ENCODE results near the gene PTPRJ. TPM values are rescaled to one million over a fixed set of nuclear protein-coding genes. Genes with fewer than 3 reads are reported as not detected.
"Not testable (repeated sequence)": the region's sequence is repeated elsewhere in the genome, so short reads cannot be mapped to it uniquely, and the experiment has no call there.

The PTPRJ gene
- total and polyA plus RNA-seq, 4 donors = 2.0 to 20.1 (median 8.5) TPM

GRCh38 chr11:48138222-48138621 lies 157.9 kb downstream of the PTPRJ start:
- Histone ChIP-seq H3K27ac (ENCODE audit: low read depth in 1 of 2, low read length in 2 of 2) (no peak overlapping the region), H3K4me3 (ENCODE audit: low read length in 2 of 2) (no peak overlapping the region), H3K9me3 (ENCODE audit: control insufficient read depth, low read length) (no peaks in the 10 kb centered on the region), H3K36me3 (ENCODE audit: control insufficient read depth in 1 of 2, insufficient read depth in 2 of 2, low read length in 1 of 2) (peaks cover 0 to 2% of the 10 kb centered on the region in 2 donors), H3K4me1 (ENCODE audit: control insufficient read depth in 1 of 2, insufficient read depth in 2 of 2, low read length in 2 of 2) (no peaks in the 10 kb centered on the region), H3K27me3 (ENCODE audit: control insufficient read depth in 1 of 2, insufficient read depth in 2 of 2, low read length in 1 of 2) (no peaks in the 10 kb centered on the region)
- intact Hi-C loops (cut with DNase I) = no loop called here
- no peak for DNase-seq
- ATAC-seq (ENCODE audit: low FRiP score) = no peak

GRCh38 chr11:48139896-48140295 lies 159.5 kb downstream of the PTPRJ start:
- H3K9me3 ChIP-seq (ENCODE audit: control insufficient read depth, low read length); H3K4me3 ChIP-seq (ENCODE audit: low read length in 2 of 2); H3K27ac ChIP-seq (ENCODE audit: low read depth in 1 of 2, low read length in 2 of 2); intact Hi-C loops (cut with DNase I); H3K4me1 ChIP-seq (ENCODE audit: control insufficient read depth in 1 of 2, insufficient read depth in 2 of 2, low read length in 2 of 2); ATAC-seq (ENCODE audit: low FRiP score); H3K27me3 ChIP-seq (ENCODE audit: control insufficient read depth in 1 of 2, insufficient read depth in 2 of 2, low read length in 1 of 2); H3K36me3 ChIP-seq (ENCODE audit: control insufficient read depth in 1 of 2, insufficient read depth in 2 of 2, low read length in 1 of 2); DNase-seq: not testable (repeated sequence)
- 92 to 93% methylated on average over 3 of the region's 3 CpGs for WGBS, 2 donors

- no peak for ATAC-seq (ENCODE audit: low FRiP score)
- intact Hi-C loops (cut with DNase I) = no loop called here
- Histone ChIP-seq H3K27me3 (ENCODE audit: control insufficient read depth in 1 of 2, insufficient read depth in 2 of 2, low read length in 1 of 2) (no peaks in the 10 kb centered on the region), H3K9me3 (ENCODE audit: control insufficient read depth, low read length) (no peaks in the 10 kb centered on the region), H3K36me3 (ENCODE audit: control insufficient read depth in 1 of 2, insufficient read depth in 2 of 2, low read length in 1 of 2) (peaks cover 0 to 6% of the 10 kb centered on the region in 2 donors), H3K4me1 (ENCODE audit: control insufficient read depth in 1 of 2, insufficient read depth in 2 of 2, low read length in 2 of 2) (no peaks in the 10 kb centered on the region), H3K27ac (ENCODE audit: low read depth in 1 of 2, low read length in 2 of 2) (no peak overlapping the region), H3K4me3 (ENCODE audit: low read length in 2 of 2) (no peak overlapping the region)
- WGBS, 2 donors = 85 to 89% methylated on average over 3 of the region's 3 CpGs
- DNase-seq = no peak
Observed at GRCh38 chr11:48141475-48142122, 161.2 kb downstream of the PTPRJ start.

GRCh38 chr11:48142889-48143288 lies 162.5 kb downstream of the PTPRJ start:
- Histone ChIP-seq H3K27me3 (ENCODE audit: control insufficient read depth in 1 of 2, insufficient read depth in 2 of 2, low read length in 1 of 2) (no peaks in the 10 kb centered on the region), H3K27ac (ENCODE audit: low read depth in 1 of 2, low read length in 2 of 2) (no peak overlapping the region), H3K9me3 (ENCODE audit: control insufficient read depth, low read length) (no peaks in the 10 kb centered on the region), H3K4me1 (ENCODE audit: control insufficient read depth in 1 of 2, insufficient read depth in 2 of 2, low read length in 2 of 2) (no peaks in the 10 kb centered on the region), H3K4me3 (ENCODE audit: low read length in 2 of 2) (no peak overlapping the region), H3K36me3 (ENCODE audit: control insufficient read depth in 1 of 2, insufficient read depth in 2 of 2, low read length in 1 of 2) (peaks cover 3 to 6% of the 10 kb centered on the region in 2 donors)
- ATAC-seq (ENCODE audit: low FRiP score) (no peak), DNase-seq (no peak)
- intact Hi-C loops (cut with DNase I) = no loop called here
- 89 to 91% methylated on average over 4 of the region's 4 CpGs for WGBS, 2 donors

- no peak overlapping the region for H3K27ac ChIP-seq (ENCODE audit: low read depth in 1 of 2, low read length in 2 of 2)
- ATAC-seq (ENCODE audit: low FRiP score) = no peak
- 8 to 10% methylated on average over 3 of the region's 3 CpGs for WGBS, 2 donors
- no peak overlapping the region for H3K4me3 ChIP-seq (ENCODE audit: low read length in 2 of 2)
- no peaks in the 10 kb centered on the region for H3K27me3 ChIP-seq (ENCODE audit: control insufficient read depth in 1 of 2, insufficient read depth in 2 of 2, low read length in 1 of 2)
- no peaks in the 10 kb centered on the region for H3K9me3 ChIP-seq (ENCODE audit: control insufficient read depth, low read length)
- peaks cover 3 to 6% of the 10 kb centered on the region in 2 donors for H3K36me3 ChIP-seq (ENCODE audit: control insufficient read depth in 1 of 2, insufficient read depth in 2 of 2, low read length in 1 of 2)
- no peak for DNase-seq
- H3K4me1 ChIP-seq (ENCODE audit: control insufficient read depth in 1 of 2, insufficient read depth in 2 of 2, low read length in 2 of 2) = peaks cover 0 to 4% of the 10 kb centered on the region in 2 donors
- intact Hi-C loops (cut with DNase I) = no loop called here
Observed at GRCh38 chr11:48148749-48149148, 168.4 kb downstream of the PTPRJ start.

- WGBS, 2 donors = 85 to 91% methylated on average over 4 of the region's 4 CpGs
- peaks cover 0 to 4% of the 10 kb centered on the region in 2 donors for H3K4me1 ChIP-seq (ENCODE audit: control insufficient read depth in 1 of 2, insufficient read depth in 2 of 2, low read length in 2 of 2)
- H3K9me3 ChIP-seq (ENCODE audit: control insufficient read depth, low read length) = no peaks in the 10 kb centered on the region
- DNase-seq (no peak), ATAC-seq (ENCODE audit: low FRiP score) (no peak)
- H3K27ac ChIP-seq (ENCODE audit: low read depth in 1 of 2, low read length in 2 of 2) = no peak overlapping the region
- intact Hi-C loops (cut with DNase I) = no loop called here
- no peaks in the 10 kb centered on the region for H3K27me3 ChIP-seq (ENCODE audit: control insufficient read depth in 1 of 2, insufficient read depth in 2 of 2, low read length in 1 of 2)
- no peak overlapping the region for H3K4me3 ChIP-seq (ENCODE audit: low read length in 2 of 2)
- H3K36me3 ChIP-seq (ENCODE audit: control insufficient read depth in 1 of 2, insufficient read depth in 2 of 2, low read length in 1 of 2) = peaks cover 3 to 4% of the 10 kb centered on the region in 2 donors
Observed at GRCh38 chr11:48150213-48150612, 169.9 kb downstream of the PTPRJ start.

GRCh38 chr11:48154151-48154550 lies 173.8 kb downstream of the PTPRJ start:
- intact Hi-C loops (cut with DNase I) = no loop called here
- 69 to 77% methylated on average over 3 of the region's 3 CpGs for WGBS, 2 donors
- Histone ChIP-seq H3K4me1 (ENCODE audit: control insufficient read depth in 1 of 2, insufficient read depth in 2 of 2, low read length in 2 of 2) (no peaks in the 10 kb centered on the region), H3K27me3 (ENCODE audit: control insufficient read depth in 1 of 2, insufficient read depth in 2 of 2, low read length in 1 of 2) (no peaks in the 10 kb centered on the region), H3K4me3 (ENCODE audit: low read length in 2 of 2) (no peak overlapping the region), H3K36me3 (ENCODE audit: control insufficient read depth in 1 of 2, insufficient read depth in 2 of 2, low read length in 1 of 2) (peaks cover 0 to 4% of the 10 kb centered on the region in 2 donors), H3K9me3 (ENCODE audit: control insufficient read depth, low read length) (no peaks in the 10 kb centered on the region), H3K27ac (ENCODE audit: low read depth in 1 of 2, low read length in 2 of 2) (no peak overlapping the region)
- DNase-seq = no peak
- ATAC-seq (ENCODE audit: low FRiP score) = no peak

GRCh38 chr11:48161951-48162884 lies 181.9 kb downstream of the PTPRJ start:
- intact Hi-C loops (cut with DNase I) = no loop called here
- DNase-seq = no peak
- WGBS, 2 donors = 64 to 65% methylated on average over 6 of the region's 6 CpGs
- ATAC-seq (ENCODE audit: low FRiP score) = no peak
- Histone ChIP-seq H3K9me3 (ENCODE audit: control insufficient read depth, low read length) (no peaks in the 10 kb centered on the region), H3K27ac (ENCODE audit: low read depth in 1 of 2, low read length in 2 of 2) (no peak overlapping the region), H3K4me3 (ENCODE audit: low read length in 2 of 2) (no peak overlapping the region), H3K27me3 (ENCODE audit: control insufficient read depth in 1 of 2, insufficient read depth in 2 of 2, low read length in 1 of 2) (no peaks in the 10 kb centered on the region), H3K4me1 (ENCODE audit: control insufficient read depth in 1 of 2, insufficient read depth in 2 of 2, low read length in 2 of 2) (no peaks in the 10 kb centered on the region), H3K36me3 (ENCODE audit: control insufficient read depth in 1 of 2, insufficient read depth in 2 of 2, low read length in 1 of 2) (peaks cover 0 to 3% of the 10 kb centered on the region in 2 donors)

GRCh38 chr11:48162885-48163268 lies 182.5 kb downstream of the PTPRJ start:
- Histone ChIP-seq H3K36me3 (ENCODE audit: control insufficient read depth in 1 of 2, insufficient read depth in 2 of 2, low read length in 1 of 2) (peaks cover 0 to 3% of the 10 kb centered on the region in 2 donors), H3K4me1 (ENCODE audit: control insufficient read depth in 1 of 2, insufficient read depth in 2 of 2, low read length in 2 of 2) (no peaks in the 10 kb centered on the region), H3K9me3 (ENCODE audit: control insufficient read depth, low read length) (no peaks in the 10 kb centered on the region), H3K27ac (ENCODE audit: low read depth in 1 of 2, low read length in 2 of 2) (no peak overlapping the region), H3K4me3 (ENCODE audit: low read length in 2 of 2) (no peak overlapping the region), H3K27me3 (ENCODE audit: control insufficient read depth in 1 of 2, insufficient read depth in 2 of 2, low read length in 1 of 2) (no peaks in the 10 kb centered on the region)
- intact Hi-C loops (cut with DNase I) = no loop called here
- ATAC-seq (ENCODE audit: low FRiP score) = no peak
- 87% methylated on average over 1 of the region's 1 CpG for WGBS, 2 donors
- DNase-seq = no peak
